ENCODE results near the gene TEC.

DNA sequence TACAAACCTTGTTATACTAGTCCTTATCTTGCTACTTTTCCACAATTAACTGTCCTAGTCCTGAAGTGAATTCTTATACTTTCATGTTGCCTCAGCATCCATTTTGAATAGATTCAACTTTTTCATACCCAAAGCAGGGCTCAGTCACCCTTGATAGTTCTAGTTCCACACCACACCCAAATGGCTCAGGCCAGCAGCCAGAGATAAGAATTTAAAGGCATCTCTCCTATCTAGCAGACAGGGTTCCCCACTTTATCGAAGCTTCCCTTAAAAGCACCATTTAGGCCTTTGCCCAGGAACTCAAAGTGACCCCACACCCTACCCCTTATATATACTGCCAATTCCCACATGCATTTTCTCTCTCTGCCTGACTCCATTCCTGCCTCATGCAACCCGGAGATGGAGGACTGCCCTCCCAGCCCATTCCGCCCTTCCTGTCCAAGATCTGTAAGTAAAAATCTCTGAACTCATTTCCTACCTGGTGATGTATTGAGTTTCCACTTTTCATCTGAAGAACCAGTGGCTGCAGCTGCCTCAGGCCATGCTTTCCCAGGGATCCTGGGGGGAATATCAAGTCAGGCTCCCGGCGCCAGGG, 71.9 kb downstream of the TEC start:
- TF ChIP-seq POLR2A (IDR thresholded peaks at IDR 0.05) = no peak
- TF ChIP-seq, protein P1, sequence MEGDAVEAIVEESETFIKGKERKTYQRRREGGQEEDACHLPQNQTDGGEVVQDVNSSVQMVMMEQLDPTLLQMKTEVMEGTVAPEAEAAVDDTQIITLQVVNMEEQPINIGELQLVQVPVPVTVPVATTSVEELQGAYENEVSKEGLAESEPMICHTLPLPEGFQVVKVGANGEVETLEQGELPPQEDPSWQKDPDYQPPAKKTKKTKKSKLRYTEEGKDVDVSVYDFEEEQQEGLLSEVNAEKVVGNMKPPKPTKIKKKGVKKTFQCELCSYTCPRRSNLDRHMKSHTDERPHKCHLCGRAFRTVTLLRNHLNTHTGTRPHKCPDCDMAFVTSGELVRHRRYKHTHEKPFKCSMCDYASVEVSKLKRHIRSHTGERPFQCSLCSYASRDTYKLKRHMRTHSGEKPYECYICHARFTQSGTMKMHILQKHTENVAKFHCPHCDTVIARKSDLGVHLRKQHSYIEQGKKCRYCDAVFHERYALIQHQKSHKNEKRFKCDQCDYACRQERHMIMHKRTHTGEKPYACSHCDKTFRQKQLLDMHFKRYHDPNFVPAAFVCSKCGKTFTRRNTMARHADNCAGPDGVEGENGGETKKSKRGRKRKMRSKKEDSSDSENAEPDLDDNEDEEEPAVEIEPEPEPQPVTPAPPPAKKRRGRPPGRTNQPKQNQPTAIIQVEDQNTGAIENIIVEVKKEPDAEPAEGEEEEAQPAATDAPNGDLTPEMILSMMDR (IDR thresholded peaks at IDR 0.05) = no peak

Data from testis (tissue), 2 donors.